CD14-positive monocyte (primary cell): ENCODE data around the gene GNS. TPM values are rescaled to one million over a fixed set of nuclear protein-coding genes. Genes with fewer than 3 reads are reported as not detected.

Source experiments
- DNase-seq, 3 donors: peaks; one replicate each; pipeline ENCODE4 v3.0.0-alpha.2; 2011 to 2022
- H2AFZ ChIP-seq: 2 replicates; pipeline ENCODE4 v1.6.0; 2012; ENCODE audit warnings: mild to moderate bottlenecking, low read depth, low read length, inconsistent platforms; ENCODE audit not compliant: insufficient read depth, poor library complexity, severe bottlenecking
- H3K27ac ChIP-seq, 2 donors: 1 replicate in 1 of 2; 2 replicates in 1 of 2; pipeline ENCODE4 v1.5.1; 2012 to 2013; ENCODE audit warnings: low read length in 2 of 2, control low read depth in 1 of 2, inconsistent platforms in 1 of 2, low read depth in 1 of 2, mild to moderate bottlenecking in 1 of 2
- H3K27me3 ChIP-seq, 2 donors: one replicate each; pipeline versions ENCODE4 v1.6.0 to v1.6.1; 2011 to 2013; ENCODE audit warnings: low read length in 2 of 2; ENCODE audit not compliant: control insufficient read depth in 2 of 2, insufficient read depth in 2 of 2
- H3K36me3 ChIP-seq, 2 donors: replicated peaks in 1 of 2; 1 replicate in 1 of 2; 2 replicates in 1 of 2; pipeline versions ENCODE4 v1.5.1 to v1.6.1; 2012 to 2013; ENCODE audit warnings: low read length in 2 of 2, control low read depth in 1 of 2, inconsistent platforms in 1 of 2, mild to moderate bottlenecking in 1 of 2; ENCODE audit not compliant: insufficient read depth in 2 of 2, control insufficient read depth in 1 of 2
- H3K4me1 ChIP-seq, 2 donors: 1 replicate in 1 of 2; 2 replicates in 1 of 2; pipeline versions ENCODE4 v1.5.1 to v1.6.1; 2012 to 2013; ENCODE audit warnings: low read length in 2 of 2, control low read depth in 1 of 2, inconsistent platforms in 1 of 2, mild to moderate bottlenecking in 1 of 2, moderate library complexity in 1 of 2; ENCODE audit not compliant: insufficient read depth in 2 of 2, control insufficient read depth in 1 of 2
- H3K4me2 ChIP-seq: replicated peaks from 2 replicates; pipeline ENCODE3; 2012; ENCODE audit warnings: low read length, moderate library complexity, mild to moderate bottlenecking; ENCODE audit not compliant: poor library complexity, severe bottlenecking; ENCODE audit errors: extremely low read depth
- H3K4me3 ChIP-seq, 3 experiments: fragments of 200-600 bp in 1 of 3; sonication (generic) in 1 of 3; replicated peaks in 1 of 3; 1 replicate in 2 of 3; 2 replicates in 1 of 3; pipeline ENCODE4 v1.5.1; 2011 to 2013; ENCODE audit warnings: low read length in 3 of 3, mild to moderate bottlenecking in 3 of 3, control low read depth in 2 of 3, low read depth in 2 of 3, inconsistent platforms in 1 of 3, moderate library complexity in 1 of 3
- H3K79me2 ChIP-seq: 2 replicates; pipeline ENCODE4 v1.6.0; 2012; ENCODE audit warnings: mild to moderate bottlenecking, control low read depth, inconsistent platforms, low read length, moderate library complexity; ENCODE audit not compliant: insufficient read depth
- H3K9ac ChIP-seq: 2 replicates; pipeline ENCODE4 v1.6.0; 2017; ENCODE audit warnings: low read length, mild to moderate bottlenecking; ENCODE audit not compliant: insufficient read depth, poor library complexity, severe bottlenecking
- H3K9me3 ChIP-seq, 2 donors: replicated peaks in 1 of 2; 1 replicate in 1 of 2; 2 replicates in 1 of 2; pipeline versions ENCODE4 v1.5.1 to v1.6.1; 2012 to 2013; ENCODE audit warnings: low read length in 2 of 2, control low read depth in 1 of 2; ENCODE audit not compliant: control insufficient read depth in 1 of 2, insufficient read depth in 1 of 2
- H4K20me1 ChIP-seq: 2 replicates; pipeline ENCODE4 v1.6.0; 2012; ENCODE audit warnings: mild to moderate bottlenecking, low read length, control low read depth, moderate library complexity; ENCODE audit not compliant: insufficient read depth
- H3K27ac Mint-ChIP-seq, 7 donors: one replicate each; pipeline ENCODE4 v1.8.0; 2020; ENCODE audit warnings: mild to moderate bottlenecking in 7 of 7, mixed read lengths in 7 of 7, moderate library complexity in 6 of 7, inconsistent platforms in 2 of 7
- H3K27me3 Mint-ChIP-seq, 3 donors: one replicate each; pipeline ENCODE4 v1.8.0; 2021 to 2022; ENCODE audit warnings: low read depth in 3 of 3, mild to moderate bottlenecking in 3 of 3, mixed read lengths in 3 of 3, moderate library complexity in 3 of 3, inconsistent platforms in 1 of 3
- H3K36me3 Mint-ChIP-seq, 2 donors: one replicate each; pipeline ENCODE4 v1.8.0; 2020; ENCODE audit warnings: mixed read lengths in 2 of 2, inconsistent platforms in 1 of 2, mild to moderate bottlenecking in 1 of 2
- H3K4me1 Mint-ChIP-seq: one replicate; pipeline ENCODE4 v1.8.0; 2020; ENCODE audit warnings: mild to moderate bottlenecking, mixed read lengths
- H3K4me3 Mint-ChIP-seq, 2 donors: one replicate each; pipeline ENCODE4 v1.8.0; 2020; ENCODE audit warnings: mild to moderate bottlenecking in 2 of 2, mixed read lengths in 2 of 2, moderate library complexity in 1 of 2
- H3K9me3 Mint-ChIP-seq, 7 donors: one replicate each; pipeline ENCODE4 v1.8.0; 2020 to 2022; ENCODE audit warnings: mixed read lengths in 7 of 7, mild to moderate bottlenecking in 6 of 7, moderate library complexity in 6 of 7, inconsistent platforms in 2 of 7
- CTCF ChIP-seq: fragments of 200-600 bp; IDR thresholded peaks from one replicate; pipeline ENCODE4 v1.8.0; 2022; ENCODE audit warnings: antibody characterized with exemption, mild to moderate bottlenecking
- WGBS: methylation state at CpG from one replicate; pipeline ENCODE4 v1.1.5; 2013; ENCODE audit warnings: missing lambda C conversion rate; ENCODE audit not compliant: insufficient coverage; 5-methylcytosine and 5-hydroxymethylcytosine counted together
- intact Hi-C, 2 donors: fragments of 100-400 bp; cut with micrococcal nuclease; formaldehyde crosslinking; loops; one replicate each; pipeline versions ENCODE4 v1.15.0 to v1.15.1; 2023
- polyA plus RNA-seq, 3 donors: library from polyadenylated mRNA; depleted of rRNA in 1 of 3; unstranded in 2 of 3; stranded (reverse) in 1 of 3; fragments of 300-500 nt in 2 of 3; fragments of >200 nt in 1 of 3; fragmentation: Illumina TruSeq in 2 of 3; gene quantifications; 1 replicate in 2 of 3; 2 replicates in 1 of 3; pipeline ENCODE4 v1.2.3, GENCODE V29; 2012 to 2021

The GNS gene
- polyA plus RNA-seq, 3 donors, result 103 to 274 (median 203) TPM

- no peak for DNase-seq
- H3K36me3 Mint-ChIP-seq, result no peaks in the 10 kb centered on the region
- Histone ChIP-seq H2AFZ (no peak overlapping the region), H3K36me3 (no peaks in the 10 kb centered on the region), H3K79me2 (no peaks in the 10 kb centered on the region), H3K9me3 (no peaks in the 10 kb centered on the region), H4K20me1 (no peaks in the 10 kb centered on the region), H3K4me1 (no peaks in the 10 kb centered on the region), H3K27ac (no peak overlapping the region), H3K9ac (no peak overlapping the region), H3K4me3 (no peak overlapping the region), H3K4me2 (no peak overlapping the region), H3K27me3 (no peaks in the 10 kb centered on the region)
- peaks cover 0 to 2% (median 0%) of the 10 kb centered on the region in 7 donors for H3K9me3 Mint-ChIP-seq
- no peak overlapping the region for H3K27ac Mint-ChIP-seq
- TF ChIP-seq CTCF, result no peak
- no CpG with 5 or more reads among the region's 1 CpG for WGBS
- peaks cover 6 to 7% (median 6%) of the 10 kb centered on the region in 3 donors for H3K27me3 Mint-ChIP-seq
- intact Hi-C loops, result no loop called here
- peaks cover 2% of the 10 kb centered on the region for H3K4me1 Mint-ChIP-seq
- no peak overlapping the region for H3K4me3 Mint-ChIP-seq
Measured at GRCh38 chr12:64790166-64790565, 31.0 kb upstream of the GNS start.

GRCh38 chr12:64785838-64786237, 26.6 kb upstream of the GNS start:
- Mint-ChIP-seq H3K4me3 (no peak overlapping the region), H3K36me3 (peaks cover 3 to 7% of the 10 kb centered on the region in 2 donors), H3K27ac (no peak overlapping the region), H3K27me3 (peaks cover 17 to 24% (median 19%) of the 10 kb centered on the region in 3 donors), H3K4me1 (peaks cover 20% of the 10 kb centered on the region), H3K9me3 (peaks cover 0 to 6% (median 3%) of the 10 kb centered on the region in 7 donors)
- Histone ChIP-seq H3K79me2 (no peaks in the 10 kb centered on the region), H4K20me1 (no peaks in the 10 kb centered on the region), H3K9me3 (no peaks in the 10 kb centered on the region), H2AFZ (no peak overlapping the region), H3K27ac (no peak overlapping the region), H3K4me2 (no peak overlapping the region), H3K4me1 (peaks cover 20 to 23% of the 10 kb centered on the region in 2 donors), H3K36me3 (no peaks in the 10 kb centered on the region), H3K27me3 (peaks cover 16 to 19% of the 10 kb centered on the region in 2 donors), H3K4me3 (no peak overlapping the region), H3K9ac (no peak overlapping the region)
- no peak for DNase-seq
- intact Hi-C loops, result loop anchor here (2.0 to 10.0 kb wide), 3 partner anchors 15 to 241 kb away; no protein-coding TSS in a partner anchor
- 100% methylated on average over 5 of the region's 6 CpGs for WGBS
- no peak for TF ChIP-seq CTCF
